ENCODE results near the gene SMNDC1. TPM values are rescaled to one million over a fixed set of nuclear protein-coding genes. Genes with fewer than 3 reads are reported as not detected.

SMNDC1 gene
- total and polyA plus RNA-seq, 2 donors from 2014 or later, result 12.4 to 28.6 TPM

- intact Hi-C loops (cut with DNase I), result no loop called here
These were observed 26.0 kb upstream of the SMNDC1 start for GRCh38 chr10:110330675-110331074.

GRCh38 chr10:110327262-110327914 lies 22.7 kb upstream of the SMNDC1 start:
- no peak for FAIRE-seq
- intact Hi-C loops (cut with DNase I), result no loop called here

More at GRCh38 chr10:110330675-110331074, 26.0 kb upstream of the SMNDC1 start:
- no peak for DNase-seq
- TF ChIP-seq CTCF (IDR thresholded peaks at IDR 0.05; ENCODE audit: borderline replicate concordance, extremely low read depth, insufficient read depth), result no peak
- Histone ChIP-seq H3K27me3 (ENCODE audit: control insufficient read depth, insufficient read depth, low read length) (no peaks in the 10 kb centered on the region), H3K9ac (ENCODE audit: low read length in 3 of 3) (no peak overlapping the region), H3K36me3 (ENCODE audit: control insufficient read depth in 2 of 3, insufficient read depth in 3 of 3, low read length in 3 of 3) (no peaks in the 10 kb centered on the region), H3K27ac (ENCODE audit: low read depth in 2 of 2, low read length in 2 of 2) (no peak overlapping the region), H3K4me1 (ENCODE audit: control insufficient read depth in 2 of 3, insufficient read depth in 2 of 3, low read depth in 1 of 3, low read length in 3 of 3) (no peaks in the 10 kb centered on the region), H3K9me3 (ENCODE audit: control insufficient read depth in 2 of 3, insufficient read depth in 1 of 3, low read length in 3 of 3) (peaks cover 0 to 9% (median 4%) of the 10 kb centered on the region in 3 donors), H3K4me3 (ENCODE audit: low read length in 3 of 3) (no peak overlapping the region)
- no peak for FAIRE-seq

GRCh38 chr10:110326351-110327032 lies 21.8 kb upstream of the SMNDC1 start:
- no peak for DNase-seq
- no peaks in the 10 kb centered on the region for H3K4me1 ChIP-seq (ENCODE audit: control insufficient read depth in 2 of 3, insufficient read depth in 2 of 3, low read depth in 1 of 3, low read length in 3 of 3)
- H3K36me3 ChIP-seq (ENCODE audit: control insufficient read depth in 2 of 3, insufficient read depth in 3 of 3, low read length in 3 of 3), result no peaks in the 10 kb centered on the region
- no peaks in the 10 kb centered on the region for H3K27me3 ChIP-seq (ENCODE audit: control insufficient read depth, insufficient read depth, low read length)
- no peak for FAIRE-seq
- peaks cover 0 to 9% (median 4%) of the 10 kb centered on the region in 3 donors for H3K9me3 ChIP-seq (ENCODE audit: control insufficient read depth in 2 of 3, insufficient read depth in 1 of 3, low read length in 3 of 3)
- intact Hi-C loops (cut with DNase I), result no loop called here
- no peak overlapping the region for H3K4me3 ChIP-seq (ENCODE audit: low read length in 3 of 3)
- H3K27ac ChIP-seq (ENCODE audit: low read depth in 2 of 2, low read length in 2 of 2), result no peak overlapping the region
- no peak for TF ChIP-seq CTCF (IDR thresholded peaks at IDR 0.05; ENCODE audit: borderline replicate concordance, extremely low read depth, insufficient read depth)
- H3K9ac ChIP-seq (ENCODE audit: low read length in 3 of 3), result no peak overlapping the region

More at GRCh38 chr10:110327262-110327914, 22.7 kb upstream of the SMNDC1 start:
- Histone ChIP-seq H3K9me3 (ENCODE audit: control insufficient read depth in 2 of 3, insufficient read depth in 1 of 3, low read length in 3 of 3) (peaks cover 0 to 9% (median 4%) of the 10 kb centered on the region in 3 donors), H3K36me3 (ENCODE audit: control insufficient read depth in 2 of 3, insufficient read depth in 3 of 3, low read length in 3 of 3) (no peaks in the 10 kb centered on the region), H3K27ac (ENCODE audit: low read depth in 2 of 2, low read length in 2 of 2) (no peak overlapping the region), H3K4me1 (ENCODE audit: control insufficient read depth in 2 of 3, insufficient read depth in 2 of 3, low read depth in 1 of 3, low read length in 3 of 3) (no peaks in the 10 kb centered on the region), H3K27me3 (ENCODE audit: control insufficient read depth, insufficient read depth, low read length) (no peaks in the 10 kb centered on the region), H3K4me3 (ENCODE audit: low read length in 3 of 3) (no peak overlapping the region), H3K9ac (ENCODE audit: low read length in 3 of 3) (no peak overlapping the region)
- TF ChIP-seq CTCF (IDR thresholded peaks at IDR 0.05; ENCODE audit: borderline replicate concordance, extremely low read depth, insufficient read depth), result no peak
- DNase-seq, result no peak
